Measurements from ENCODE around the gene MAPT.

Gene MAPT

GRCh38 chr17:45870342-45870974 lies 23.9 kb upstream of the MAPT start:
- Mint-ChIP-seq H3K9me3 (no peaks in the 10 kb centered on the region), H3K36me3 (ENCODE audit: low read depth) (no peaks in the 10 kb centered on the region), H3K4me3 (no peak overlapping the region), H3K27ac (no peak overlapping the region), H3K4me1 (ENCODE audit: low read depth) (peaks cover 14% of the 10 kb centered on the region), H3K27me3 (ENCODE audit: low read depth) (peaks cover 2% of the 10 kb centered on the region)
- DNase-seq (ENCODE audit: low spot score): no peak

- Mint-ChIP-seq H3K4me3 (no peak overlapping the region), H3K4me1 (ENCODE audit: low read depth) (peaks cover 14% of the 10 kb centered on the region)
Observed at GRCh38 chr17:45871718-45872117, 22.6 kb upstream of the MAPT start.

GRCh38 chr17:45873728-45874127 lies 20.6 kb upstream of the MAPT start:
- H3K36me3 Mint-ChIP-seq (ENCODE audit: low read depth): no peaks in the 10 kb centered on the region
- peak overlapping the region; percentile 64 for H3K27ac Mint-ChIP-seq
- peak overlapping the region; percentile 68 for H3K4me3 Mint-ChIP-seq
- H3K27me3 Mint-ChIP-seq (ENCODE audit: low read depth): peaks cover 6% of the 10 kb centered on the region
- H3K4me1 Mint-ChIP-seq (ENCODE audit: low read depth): peaks cover 14% of the 10 kb centered on the region
- H3K9me3 Mint-ChIP-seq: no peaks in the 10 kb centered on the region
- DNase-seq (ENCODE audit: low spot score): peak; percentile 42

More at GRCh38 chr17:45871718-45872117, 22.6 kb upstream of the MAPT start:
- no peak overlapping the region for H3K27ac Mint-ChIP-seq
- DNase-seq (ENCODE audit: low spot score): peak; percentile 26
- H3K36me3 Mint-ChIP-seq (ENCODE audit: low read depth): no peaks in the 10 kb centered on the region
- H3K27me3 Mint-ChIP-seq (ENCODE audit: low read depth): peaks cover 6% of the 10 kb centered on the region
- H3K9me3 Mint-ChIP-seq: no peaks in the 10 kb centered on the region

- H3K36me3 Mint-ChIP-seq (ENCODE audit: low read depth): no peaks in the 10 kb centered on the region
- H3K27me3 Mint-ChIP-seq (ENCODE audit: low read depth): peaks cover 6% of the 10 kb centered on the region
- no peak overlapping the region for H3K27ac Mint-ChIP-seq
- DNase-seq (ENCODE audit: low spot score): no peak
- no peaks in the 10 kb centered on the region for H3K9me3 Mint-ChIP-seq
- H3K4me1 Mint-ChIP-seq (ENCODE audit: low read depth): peaks cover 14% of the 10 kb centered on the region
- H3K4me3 Mint-ChIP-seq: no peak overlapping the region
Observed at GRCh38 chr17:45874151-45874550, 20.2 kb upstream of the MAPT start.

DNA sequence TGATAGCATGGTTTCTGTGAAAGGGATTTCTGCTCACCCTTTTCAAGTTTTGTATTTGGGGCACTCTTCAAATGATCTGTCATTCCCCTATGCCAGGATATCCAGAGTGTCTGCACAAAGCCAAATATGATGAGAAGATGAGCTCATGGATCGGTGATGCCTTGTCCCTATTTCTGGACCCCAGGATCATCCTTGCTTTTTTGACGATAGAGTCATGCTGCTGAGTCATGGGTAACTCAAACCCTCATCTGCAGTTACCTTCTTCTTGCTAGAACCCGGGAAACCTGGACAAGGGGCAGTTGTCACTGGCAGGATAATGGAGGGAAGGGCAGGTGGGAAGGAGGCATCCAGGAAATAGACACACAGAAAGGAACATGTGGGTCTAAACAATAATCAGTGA lies 17.8 kb upstream of the MAPT start:
- Mint-ChIP-seq H3K4me3 (no peak overlapping the region), H3K27ac (no peak overlapping the region), H3K9me3 (no peaks in the 10 kb centered on the region), H3K27me3 (ENCODE audit: low read depth) (peaks cover 6% of the 10 kb centered on the region), H3K36me3 (ENCODE audit: low read depth) (no peaks in the 10 kb centered on the region), H3K4me1 (ENCODE audit: low read depth) (peaks cover 10% of the 10 kb centered on the region)
- no peak for DNase-seq (ENCODE audit: low spot score)

DNA sequence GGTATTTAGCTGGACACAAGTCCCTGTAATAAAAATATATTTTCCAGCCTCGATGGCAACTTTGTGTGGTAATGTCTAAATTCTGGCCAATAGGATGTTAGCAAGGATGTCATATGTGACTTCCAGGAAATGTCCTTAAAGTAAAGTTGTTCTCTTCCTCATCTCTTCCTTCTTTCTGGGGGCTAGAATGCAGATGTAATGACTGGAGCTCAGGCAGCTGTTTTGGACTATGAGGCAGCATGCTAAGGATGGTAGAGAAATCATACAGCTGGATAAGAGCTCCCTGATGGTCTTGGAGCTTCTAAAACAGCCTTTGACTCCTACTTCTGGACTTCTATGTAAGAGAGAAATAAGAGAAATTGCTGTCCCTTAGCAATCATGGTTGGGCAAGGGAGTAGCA lies 16.9 kb upstream of the MAPT start:
- Mint-ChIP-seq H3K4me1 (ENCODE audit: low read depth) (peaks cover 11% of the 10 kb centered on the region), H3K27me3 (ENCODE audit: low read depth) (peaks cover 6% of the 10 kb centered on the region), H3K27ac (no peak overlapping the region), H3K4me3 (no peak overlapping the region), H3K36me3 (ENCODE audit: low read depth) (no peaks in the 10 kb centered on the region), H3K9me3 (no peaks in the 10 kb centered on the region)
- DNase-seq (ENCODE audit: low spot score): no peak

GRCh38 chr17:45883063-45883462 lies 11.3 kb upstream of the MAPT start:
- no peak overlapping the region for H3K27ac Mint-ChIP-seq
- no peaks in the 10 kb centered on the region for H3K9me3 Mint-ChIP-seq
- H3K36me3 Mint-ChIP-seq (ENCODE audit: low read depth): no peaks in the 10 kb centered on the region
- peaks cover 6% of the 10 kb centered on the region for H3K4me1 Mint-ChIP-seq (ENCODE audit: low read depth)
- no peak for DNase-seq (ENCODE audit: low spot score)
- H3K27me3 Mint-ChIP-seq (ENCODE audit: low read depth): no peaks in the 10 kb centered on the region
- no peak overlapping the region for H3K4me3 Mint-ChIP-seq

- Mint-ChIP-seq H3K4me3 (no peak overlapping the region), H3K36me3 (ENCODE audit: low read depth) (no peaks in the 10 kb centered on the region), H3K27ac (no peak overlapping the region), H3K9me3 (no peaks in the 10 kb centered on the region), H3K27me3 (ENCODE audit: low read depth) (peaks cover 13% of the 10 kb centered on the region), H3K4me1 (ENCODE audit: low read depth) (peaks cover 6% of the 10 kb centered on the region)
- DNase-seq (ENCODE audit: low spot score): no peak
Observed at GRCh38 chr17:45886852-45887251, 7.5 kb upstream of the MAPT start.

- Mint-ChIP-seq H3K9me3 (no peaks in the 10 kb centered on the region), H3K36me3 (ENCODE audit: low read depth) (no peaks in the 10 kb centered on the region), H3K4me3 (no peak overlapping the region), H3K27me3 (ENCODE audit: low read depth) (peaks cover 21% of the 10 kb centered on the region), H3K4me1 (ENCODE audit: low read depth) (no peaks in the 10 kb centered on the region), H3K27ac (no peak overlapping the region)
- no peak for DNase-seq (ENCODE audit: low spot score)
Observed at GRCh38 chr17:45888392-45888791, 6.0 kb upstream of the MAPT start.

GRCh38 chr17:45889579-45889978 lies 4.8 kb upstream of the MAPT start:
- H3K27me3 Mint-ChIP-seq (ENCODE audit: low read depth): peaks cover 28% of the 10 kb centered on the region
- no peak overlapping the region for H3K27ac Mint-ChIP-seq
- DNase-seq (ENCODE audit: low spot score): no peak
- H3K4me1 Mint-ChIP-seq (ENCODE audit: low read depth): no peaks in the 10 kb centered on the region
- H3K4me3 Mint-ChIP-seq: no peak overlapping the region
- H3K36me3 Mint-ChIP-seq (ENCODE audit: low read depth): no peaks in the 10 kb centered on the region
- no peaks in the 10 kb centered on the region for H3K9me3 Mint-ChIP-seq

DNA sequence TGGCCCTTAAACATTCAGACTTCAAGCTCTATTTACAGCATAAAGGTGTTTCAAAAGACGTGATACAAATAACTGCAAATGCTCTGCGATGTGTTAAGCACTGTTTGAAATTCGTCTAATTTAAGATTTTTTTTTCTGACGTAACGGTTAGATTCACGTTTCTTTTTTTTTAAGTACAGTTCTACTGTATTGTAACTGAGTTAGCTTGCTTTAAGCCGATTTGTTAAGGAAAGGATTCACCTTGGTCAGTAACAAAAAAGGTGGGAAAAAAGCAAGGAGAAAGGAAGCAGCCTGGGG lies 681 bp upstream of the MAPT start:
- Mint-ChIP-seq H3K27me3 (ENCODE audit: low read depth) (peaks cover 60% of the 10 kb centered on the region), H3K36me3 (ENCODE audit: low read depth) (no peaks in the 10 kb centered on the region), H3K27ac (peak overlapping the region; percentile 36), H3K4me1 (ENCODE audit: low read depth) (peaks cover 5% of the 10 kb centered on the region), H3K4me3 (peak overlapping the region; percentile 77), H3K9me3 (no peaks in the 10 kb centered on the region)
- no peak for DNase-seq (ENCODE audit: low spot score)

GRCh38 chr17:45895304-45895968 lies 1.1 kb downstream of the MAPT start:
- DNase-seq (ENCODE audit: low spot score): no peak

GRCh38 chr17:45895969-45896785 lies 1.8 kb downstream of the MAPT start:
- DNase-seq (ENCODE audit: low spot score): no peak
- H3K9me3 Mint-ChIP-seq: no peaks in the 10 kb centered on the region
- no peaks in the 10 kb centered on the region for H3K36me3 Mint-ChIP-seq (ENCODE audit: low read depth)
- no peak overlapping the region for H3K27ac Mint-ChIP-seq
- H3K4me3 Mint-ChIP-seq: peak overlapping the region; percentile 67
- peaks cover 5% of the 10 kb centered on the region for H3K4me1 Mint-ChIP-seq (ENCODE audit: low read depth)
- peaks cover 68% of the 10 kb centered on the region for H3K27me3 Mint-ChIP-seq (ENCODE audit: low read depth)

More at GRCh38 chr17:45895304-45895968, 1.1 kb downstream of the MAPT start:
- H3K4me3 Mint-ChIP-seq: peak overlapping the region; percentile 77
- peaks cover 67% of the 10 kb centered on the region for H3K27me3 Mint-ChIP-seq (ENCODE audit: low read depth)
- H3K36me3 Mint-ChIP-seq (ENCODE audit: low read depth): no peaks in the 10 kb centered on the region
- H3K4me1 Mint-ChIP-seq (ENCODE audit: low read depth): peaks cover 5% of the 10 kb centered on the region
- no peaks in the 10 kb centered on the region for H3K9me3 Mint-ChIP-seq
- no peak overlapping the region for H3K27ac Mint-ChIP-seq

Data from T-helper 2 cell treated with Interferon-gamma antibody and Interleukin-4, amounts not matched to agents 5 μg/mL and 100 μg/mL, for 36 hours (primary cell).